Activated T-cell treated with anti-CD3 and anti-CD28 coated beads, Interleukin-2, amount 50 U/mL, for 1 hour (primary cell): ENCODE measurements around the gene RP2.

Experiments used
- DNase-seq: peaks from one replicate; pipeline ENCODE4 v3.0.0-alpha.2; 2020

RP2 gene

DNA sequence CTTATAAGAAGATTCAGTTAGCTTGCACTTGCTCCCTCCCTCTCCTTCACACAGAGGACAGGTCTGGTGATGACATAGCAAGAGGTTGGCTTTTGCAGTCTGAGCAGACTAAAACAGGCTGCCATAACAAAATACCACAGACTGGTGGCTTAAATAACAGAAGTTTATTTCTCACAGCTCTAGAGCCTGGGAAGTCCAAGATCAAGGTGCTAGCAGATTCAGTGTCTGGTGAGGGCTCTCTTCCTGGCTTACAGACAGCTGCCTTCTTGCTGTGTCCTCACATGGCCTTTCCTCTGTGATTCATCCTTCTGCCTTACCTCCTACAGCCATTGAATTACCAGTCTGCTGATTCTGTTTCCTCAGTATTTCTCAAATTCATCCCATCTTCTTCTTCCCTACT, 13.1 kb downstream of the RP2 start:
- DNase-seq, result no peak

DNA sequence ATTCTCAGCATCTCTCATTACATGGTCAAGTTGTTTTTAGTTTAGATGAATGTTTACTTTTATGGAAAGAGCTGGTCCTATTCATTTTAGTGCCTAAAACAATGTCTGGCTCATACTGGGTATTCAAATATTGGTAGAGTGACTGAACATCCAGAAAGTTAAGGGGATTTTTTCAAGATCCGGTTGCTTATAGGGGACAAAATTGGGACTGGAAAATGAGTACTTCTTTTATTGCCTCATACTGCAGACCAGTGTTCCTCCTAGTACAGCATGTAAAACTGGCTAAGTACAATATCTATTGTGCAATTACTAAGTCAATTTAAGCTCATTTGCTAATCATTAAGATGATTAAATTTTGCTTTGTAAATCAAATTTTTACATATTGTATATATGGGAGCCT, 13.9 kb downstream of the RP2 start:
- no peak for DNase-seq

DNA sequence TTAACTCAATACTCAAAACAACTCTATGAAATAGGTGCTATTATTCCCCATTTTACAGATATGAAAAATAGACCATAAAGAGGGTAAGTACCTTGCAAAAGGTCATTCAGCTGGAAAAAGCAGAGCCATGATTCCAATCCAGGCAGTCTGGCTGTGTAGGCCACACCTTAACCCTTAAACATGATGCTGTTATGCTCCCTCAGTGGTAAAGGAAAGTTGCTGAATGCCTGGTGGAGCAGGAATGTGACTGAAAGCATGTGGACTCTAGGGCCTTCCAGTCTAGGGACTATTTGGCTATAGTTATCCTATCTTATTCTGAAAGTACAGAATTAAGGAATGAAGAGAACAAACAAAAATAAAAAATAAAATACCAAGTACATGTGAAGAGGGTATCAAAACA, 19.6 kb downstream of the RP2 start:
- DNase-seq, result no peak

DNA sequence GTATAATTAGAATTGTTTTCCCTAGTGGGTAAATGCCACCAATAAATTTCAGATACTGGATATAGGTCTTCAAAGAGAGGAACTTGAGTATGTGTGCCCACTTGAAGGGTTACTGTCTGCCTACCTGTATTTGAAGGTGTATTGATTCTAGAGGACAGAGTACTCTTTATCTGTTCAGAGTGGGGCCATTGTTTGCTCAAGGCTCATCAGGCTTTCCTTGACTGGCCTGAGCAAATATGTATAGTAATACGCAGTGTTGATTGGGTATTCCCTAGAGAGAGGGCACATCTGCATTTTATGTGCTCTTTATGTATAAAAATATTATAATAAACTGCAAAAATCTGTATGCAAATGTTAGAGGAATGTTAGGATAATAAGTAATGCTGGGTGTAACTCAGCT, 23.7 kb downstream of the RP2 start:
- DNase-seq, result no peak

DNA sequence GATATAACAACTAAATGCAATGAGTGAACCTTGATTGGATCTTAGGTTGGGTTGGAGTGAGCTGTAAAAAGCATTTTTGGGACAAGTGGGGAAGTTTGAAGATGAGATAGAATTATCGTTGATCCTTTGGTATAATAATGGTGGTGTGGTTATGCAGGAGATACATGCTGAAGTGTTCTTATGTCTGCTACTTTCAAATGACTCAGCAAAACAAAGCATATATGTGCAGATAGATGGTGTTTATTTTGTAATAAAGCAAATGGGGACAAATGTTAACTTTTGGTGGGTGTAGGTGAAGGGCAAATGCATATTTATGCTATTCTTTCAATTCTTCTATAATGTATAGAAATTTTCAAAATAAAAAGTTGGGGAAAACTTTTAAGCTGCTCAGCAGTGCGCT, 26.2 kb downstream of the RP2 start:
- DNase-seq, result no peak

DNA sequence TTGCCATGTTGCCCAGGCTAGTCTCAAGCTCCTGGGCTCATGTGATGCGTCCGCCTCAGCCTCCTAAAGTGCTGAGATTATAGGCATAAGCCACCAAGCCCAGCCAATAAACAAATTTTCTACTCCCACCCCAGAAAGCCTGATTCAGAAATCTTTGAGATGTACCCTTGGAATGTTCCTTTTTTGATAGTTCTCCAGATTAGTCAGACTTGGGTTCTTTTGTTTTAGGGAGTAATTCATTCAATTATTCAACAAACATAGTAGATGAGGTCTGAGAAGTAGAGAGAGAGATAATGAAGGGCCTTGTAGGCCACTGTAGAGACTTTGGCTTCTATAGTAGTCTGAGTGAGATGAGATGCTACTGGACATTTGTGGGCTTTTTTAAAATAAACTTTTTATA, 27.8 kb downstream of the RP2 start:
- no peak for DNase-seq

DNA sequence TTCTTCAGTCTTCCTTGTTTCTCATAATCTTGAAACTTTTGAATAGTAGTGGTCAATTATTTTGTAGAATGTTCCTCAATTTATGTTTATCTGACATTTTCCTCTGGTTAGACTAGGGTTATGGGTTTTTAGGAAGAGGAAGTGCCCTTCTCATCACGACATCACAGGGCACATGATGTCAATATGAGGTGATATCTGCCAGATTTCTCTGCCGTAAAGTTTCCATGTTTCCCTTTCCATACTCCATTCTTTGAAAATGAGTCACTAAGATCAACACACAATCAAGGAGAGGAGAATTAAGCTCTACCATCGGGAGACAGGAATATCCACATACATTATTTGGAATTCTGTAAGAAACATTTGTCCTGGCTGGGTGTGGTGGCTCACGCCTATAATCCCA, 28.4 kb downstream of the RP2 start:
- no peak for DNase-seq

DNA sequence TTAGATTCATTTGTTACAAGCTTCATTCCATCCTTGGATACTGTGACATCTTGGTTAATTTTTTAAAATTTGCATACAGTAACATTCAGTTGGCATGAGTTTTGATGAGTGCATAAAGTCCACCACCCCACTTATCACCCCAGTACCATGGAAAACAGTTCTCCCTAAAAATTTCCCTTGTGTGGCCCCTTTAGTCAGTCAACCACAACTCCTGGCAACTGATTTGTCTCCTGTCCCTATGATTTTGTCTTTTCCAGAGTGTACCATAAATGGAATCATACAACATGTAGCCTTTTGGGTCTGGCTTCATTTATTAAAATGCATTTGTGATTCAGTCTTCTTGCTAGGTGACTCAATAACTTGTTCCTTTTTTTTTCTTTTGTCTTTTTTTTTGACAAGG, 29.9 kb downstream of the RP2 start:
- DNase-seq, result no peak

DNA sequence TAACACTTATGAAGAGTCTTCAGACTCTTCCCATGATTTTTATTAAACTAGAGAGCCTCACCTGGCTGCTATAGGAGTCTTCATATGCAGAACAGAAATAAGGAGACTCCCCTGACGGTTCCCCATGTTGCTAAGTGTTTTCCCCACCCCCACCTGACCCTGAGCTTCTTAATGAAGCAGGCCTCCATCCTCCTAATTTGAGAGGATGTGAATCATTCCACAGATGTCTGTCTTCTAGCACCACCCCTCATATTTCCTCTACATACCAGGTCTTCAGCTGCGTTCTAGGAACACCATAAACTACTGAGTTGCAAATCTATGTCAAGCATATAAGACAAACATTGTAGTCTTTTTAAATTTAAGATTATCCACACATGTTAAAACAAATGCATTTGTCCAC, 36.9 kb downstream of the RP2 start:
- DNase-seq, result no peak

DNA sequence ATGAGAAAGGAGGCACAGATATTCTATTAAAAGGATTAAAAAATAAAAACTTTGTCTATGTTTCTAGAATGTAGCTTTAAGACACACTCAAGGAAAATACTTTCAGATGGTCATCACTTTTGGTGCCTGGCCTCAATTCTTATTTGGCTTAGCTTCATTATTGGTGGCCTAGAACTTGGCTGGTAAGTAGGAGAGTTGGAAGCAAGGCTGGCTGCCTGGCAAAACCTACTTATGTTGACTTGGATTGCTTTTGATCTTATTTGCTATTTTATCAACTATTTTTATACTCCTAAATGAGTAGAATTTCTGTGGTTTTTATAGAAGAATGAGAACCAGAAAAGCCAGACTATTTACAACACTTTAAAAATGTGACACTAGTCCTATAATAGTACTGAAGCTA, 40.1 kb downstream of the RP2 start:
- no peak for DNase-seq

DNA sequence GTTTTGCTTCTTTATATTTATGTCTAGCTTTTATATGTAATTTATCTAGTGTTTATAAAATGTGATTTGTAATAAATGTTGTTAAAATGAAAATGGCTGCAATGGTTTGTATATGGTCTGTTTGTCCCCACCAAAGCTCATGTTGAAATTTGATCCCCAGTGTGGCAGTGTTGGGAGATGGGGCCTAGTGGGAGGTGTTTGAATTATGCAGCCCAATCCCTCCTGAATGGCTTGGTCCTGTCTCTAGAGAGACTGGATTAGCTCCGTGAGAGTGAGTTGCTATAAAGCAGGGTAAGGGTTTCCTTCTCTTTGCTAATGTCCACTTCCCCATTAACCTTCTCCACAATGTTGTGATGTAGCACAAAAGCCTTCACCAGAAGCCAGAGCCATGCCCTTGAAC, 45.4 kb downstream of the RP2 start:
- DNase-seq, result no peak

DNA sequence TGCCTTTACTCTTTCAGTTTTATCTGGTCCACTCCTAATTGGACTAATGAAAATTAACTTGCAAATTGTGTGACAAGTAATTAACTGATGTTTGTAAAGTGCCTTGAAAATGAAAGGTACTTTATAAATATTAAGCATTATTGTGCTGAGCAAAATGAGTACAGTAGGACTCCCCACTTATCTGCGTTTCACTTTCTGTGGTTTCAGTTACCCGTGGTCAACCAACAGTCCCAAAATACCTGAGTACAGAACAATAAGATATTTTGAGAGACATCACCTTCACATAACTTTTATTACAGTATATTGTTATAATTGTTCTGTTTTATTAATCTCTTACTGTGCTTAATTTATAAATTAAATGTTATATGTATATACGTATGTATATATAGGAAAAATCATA, 48.0 kb downstream of the RP2 start:
- DNase-seq, result no peak

DNA sequence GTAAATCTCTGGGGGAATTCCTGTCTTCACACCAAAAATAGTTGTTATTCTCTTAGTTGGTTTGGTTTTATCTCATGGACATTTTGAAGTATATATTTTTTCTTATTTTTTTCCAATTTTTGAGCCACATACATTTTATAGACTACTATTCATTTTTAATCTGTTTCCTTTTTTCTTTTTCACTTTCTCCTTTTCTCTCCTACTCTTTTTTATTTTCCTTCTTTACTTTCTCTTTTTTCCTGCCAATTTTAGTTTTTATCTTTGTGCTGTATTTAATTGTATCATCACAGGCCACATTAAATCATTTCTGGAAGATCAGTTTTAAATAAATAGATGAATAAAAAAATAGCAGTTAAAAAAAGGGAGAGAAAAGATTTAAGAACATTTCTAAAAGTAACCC, 61.4 kb downstream of the RP2 start:
- no peak for DNase-seq

DNA sequence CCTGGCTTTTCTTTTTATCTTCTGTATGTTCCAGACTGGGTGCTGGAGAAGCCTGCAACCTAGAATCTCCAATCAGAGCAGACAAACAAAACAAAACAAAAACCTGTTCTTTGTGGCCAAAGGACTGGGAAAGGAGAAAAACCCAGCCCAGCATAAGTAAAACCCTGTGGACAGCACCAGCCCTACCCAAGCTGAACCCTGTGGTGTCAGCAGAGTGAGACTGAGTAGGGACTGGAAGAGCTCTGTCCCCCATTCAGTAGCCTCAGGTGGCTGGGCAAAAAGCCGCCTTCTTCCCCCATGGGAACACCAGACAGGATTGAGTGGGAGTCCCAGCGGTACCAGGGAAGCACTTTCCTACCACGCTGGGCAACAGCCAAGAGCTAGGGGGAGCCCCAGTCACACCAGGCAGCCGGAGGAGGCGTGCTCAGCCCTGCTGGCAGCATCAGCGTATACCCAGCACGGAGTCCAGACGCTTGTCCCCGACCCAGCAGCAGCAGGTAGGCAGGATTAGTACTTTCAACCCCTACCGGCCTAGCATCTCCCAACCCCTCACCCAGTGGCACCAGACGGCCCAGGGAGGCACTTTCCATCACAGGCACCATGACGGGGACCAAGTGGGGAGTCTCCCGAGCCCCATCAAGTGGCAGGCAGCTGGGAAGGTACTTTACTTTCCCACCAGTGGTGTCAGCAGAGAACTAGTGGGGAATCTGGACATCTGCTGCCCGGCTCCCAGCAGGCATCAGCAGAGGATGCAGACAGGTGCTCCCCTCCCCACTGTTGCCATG, 66.8 kb downstream of the RP2 start:
- peak; percentile 53 for DNase-seq

DNA sequence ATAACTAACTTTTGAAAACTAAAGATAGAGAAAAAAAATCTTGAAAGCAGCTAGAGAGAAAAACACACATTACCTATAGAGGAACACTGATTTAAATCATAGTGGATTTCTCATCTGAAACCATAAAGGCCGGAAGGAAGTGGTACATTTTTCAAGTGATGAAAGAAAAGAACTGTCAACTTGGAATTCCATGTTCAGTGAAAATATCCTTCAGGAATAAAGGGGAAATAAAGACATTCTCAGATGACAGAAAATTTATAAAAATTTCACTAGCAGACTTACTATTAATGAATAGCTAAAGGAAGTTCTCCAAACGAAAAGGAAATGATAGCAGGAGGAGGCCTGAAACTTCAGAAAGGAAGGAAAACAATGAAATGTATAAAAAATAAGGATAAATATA, 67.8 kb downstream of the RP2 start:
- no peak for DNase-seq

DNA sequence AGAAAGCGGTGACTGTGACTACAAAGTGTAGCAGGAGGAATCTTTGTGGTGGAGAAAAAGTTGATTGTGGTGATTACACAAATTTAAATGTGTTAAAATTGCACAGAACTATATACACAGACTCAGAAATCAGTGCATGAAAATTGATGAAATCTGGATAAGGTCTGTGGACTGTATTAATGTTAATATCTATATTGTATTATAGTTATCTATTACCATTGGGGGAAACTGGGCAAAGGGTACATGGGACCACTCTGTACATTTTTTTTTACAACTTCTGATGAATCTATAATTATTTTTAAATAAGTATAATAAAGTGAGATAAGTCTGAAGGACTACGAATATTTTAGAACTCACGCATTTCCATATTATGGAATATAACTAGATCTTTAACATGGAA, 73.6 kb downstream of the RP2 start:
- DNase-seq, result no peak

DNA sequence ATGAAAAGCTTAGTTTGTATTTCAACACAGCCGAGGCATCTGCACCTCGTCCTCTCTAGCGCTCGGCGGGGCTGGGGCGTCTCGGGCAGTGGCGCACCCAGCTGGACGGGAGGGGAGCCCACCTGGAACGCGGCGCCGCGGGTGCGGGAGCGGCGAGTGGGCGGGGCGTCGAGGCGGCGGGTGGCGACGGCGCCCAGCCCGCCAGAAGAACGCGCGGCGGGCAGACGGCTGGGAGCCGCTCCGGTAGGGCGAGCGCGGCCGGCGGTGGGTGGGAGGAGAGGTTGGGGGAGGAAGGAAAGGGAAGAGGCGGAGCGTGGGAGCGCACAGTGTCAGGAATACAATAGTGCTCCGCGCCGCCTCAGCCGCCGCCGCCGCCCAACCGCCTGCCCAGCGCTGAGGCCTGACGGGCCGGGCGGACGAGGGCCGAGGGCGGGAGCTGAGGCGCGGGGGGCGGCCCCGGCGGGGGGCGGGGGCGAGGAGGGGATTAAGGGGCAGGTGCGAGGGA, 75.3 kb downstream of the RP2 start, which contains the start of gene JADE3:
Gene JADE3, plus strand, starts transcription at position 324 of the 505 bp plus-strand sequence. CDS start 72,474 bp downstream, outside the sequence.
- peak; percentile 43 for DNase-seq

DNA sequence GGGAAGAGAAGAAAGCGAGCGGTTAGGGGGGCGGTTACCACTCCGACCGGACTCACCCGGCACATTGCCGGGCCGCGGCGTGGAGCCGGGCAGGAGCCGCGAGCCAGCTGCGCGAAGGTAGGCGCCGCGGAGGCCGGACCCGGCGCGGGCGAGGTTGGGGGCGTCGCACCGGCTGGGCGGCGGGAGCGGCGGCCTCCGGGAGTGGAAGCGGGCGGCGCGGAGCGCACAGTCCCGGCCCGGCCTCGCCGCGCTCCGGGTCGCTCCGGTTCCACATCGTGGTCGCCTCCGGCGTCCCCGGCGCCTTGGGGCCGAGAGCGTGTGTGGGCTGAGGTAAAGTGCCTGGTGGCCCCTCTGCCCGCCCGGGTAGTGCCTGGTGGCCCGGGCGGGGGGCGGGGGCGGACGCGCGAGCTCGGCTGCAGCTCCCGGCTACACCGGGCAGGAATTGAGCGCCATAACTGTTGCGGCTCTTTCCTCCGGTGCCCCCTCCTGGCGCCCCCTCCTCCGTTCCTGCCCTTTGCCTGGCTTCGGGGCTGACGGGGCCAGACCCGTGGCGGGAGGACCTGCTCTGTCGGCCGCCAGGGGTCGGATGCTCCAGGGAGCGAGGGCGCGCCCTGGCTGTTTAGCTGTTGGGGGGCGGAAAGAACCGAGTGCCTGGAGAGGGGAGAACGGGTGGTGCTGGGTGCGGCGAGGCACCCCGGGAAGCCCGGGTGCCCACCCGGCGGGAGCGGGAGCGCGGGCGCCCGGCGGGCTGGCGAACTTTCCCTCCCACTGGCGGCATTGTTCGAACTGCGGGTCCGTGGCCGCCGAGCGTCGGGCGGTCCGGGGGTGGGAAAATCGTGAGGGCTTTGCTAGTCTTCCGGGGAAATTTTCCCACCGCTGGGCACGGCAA, 76.0 kb downstream of the RP2 start:
- peak; percentile 45 for DNase-seq

DNA sequence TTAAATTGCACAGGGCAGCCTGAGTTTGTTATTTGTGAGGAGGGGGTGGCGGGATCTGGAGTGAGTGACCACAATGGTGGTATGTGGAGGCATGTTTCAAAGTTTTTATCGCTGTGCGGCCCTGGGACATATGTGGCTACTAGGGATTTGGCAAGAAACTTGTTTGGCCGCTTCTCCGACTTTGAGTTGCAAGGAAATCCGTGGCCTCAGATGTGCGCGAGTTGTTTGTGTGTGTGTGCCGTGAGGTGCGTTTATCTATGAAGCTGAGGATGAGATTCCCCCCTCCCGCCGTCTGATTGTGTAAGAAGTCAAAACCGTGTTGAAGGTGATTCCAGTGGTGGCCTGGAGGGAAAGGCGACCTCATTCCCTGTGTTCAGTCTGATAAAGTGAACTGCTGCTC, 76.8 kb downstream of the RP2 start:
- no peak for DNase-seq

DNA sequence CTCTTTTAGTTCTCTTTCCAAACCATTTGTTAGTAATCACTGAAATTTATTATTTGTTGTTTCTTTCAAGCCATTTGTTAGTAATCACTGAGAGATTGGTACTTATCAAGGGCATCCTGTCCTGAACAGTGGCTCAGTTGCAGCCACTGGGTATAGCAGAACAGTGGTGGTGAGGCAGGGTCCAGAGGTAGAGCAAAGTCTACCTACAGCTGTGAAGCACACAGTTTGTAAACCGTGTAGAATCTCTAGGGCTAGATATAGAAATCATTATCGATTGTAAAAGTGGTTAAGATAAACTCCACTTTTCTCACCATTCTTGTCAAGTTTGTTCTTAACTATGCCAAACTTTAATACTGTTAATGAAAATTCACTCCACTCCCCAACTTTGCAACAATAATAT, 79.4 kb downstream of the RP2 start:
- DNase-seq, result no peak

DNA sequence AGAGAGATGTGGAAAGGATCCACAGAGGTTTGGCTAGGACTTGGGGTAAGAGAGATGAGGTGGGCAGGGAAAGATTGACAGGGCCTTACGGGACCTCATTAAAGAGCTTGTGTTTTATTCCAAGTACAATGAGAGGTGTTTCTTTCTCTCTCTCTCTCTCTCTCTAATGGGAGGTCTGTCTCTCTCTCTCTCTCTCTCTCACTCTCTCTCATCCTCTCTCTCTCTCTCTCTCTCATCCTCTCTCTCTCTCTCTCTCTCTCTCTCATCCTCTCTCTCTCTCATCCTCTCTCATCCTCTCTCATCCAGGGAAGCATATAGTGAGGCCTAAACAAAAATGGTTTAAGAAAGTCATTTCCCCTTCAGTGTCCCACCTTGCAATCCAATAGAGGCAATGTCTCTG, 80.8 kb downstream of the RP2 start:
- no peak for DNase-seq

DNA sequence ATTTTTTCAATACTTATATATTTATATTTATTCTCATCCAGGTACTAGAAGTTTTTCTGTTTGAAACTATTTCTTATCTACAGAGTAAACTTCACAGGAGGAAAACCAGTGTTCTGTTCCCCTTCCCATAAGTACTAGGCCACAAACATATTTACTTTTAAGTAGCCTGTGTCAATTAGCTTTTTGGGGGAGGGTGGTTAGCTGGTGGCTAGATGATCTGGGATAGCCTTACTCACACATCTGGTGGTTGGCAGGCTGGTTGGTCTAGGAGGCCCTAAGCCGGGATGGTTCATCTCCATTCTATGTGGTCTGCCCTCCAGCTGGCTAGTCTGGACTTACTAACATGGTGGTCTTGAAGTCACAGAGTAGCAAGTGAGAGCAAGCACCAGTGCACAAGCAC, 81.6 kb downstream of the RP2 start:
- no peak for DNase-seq

DNA sequence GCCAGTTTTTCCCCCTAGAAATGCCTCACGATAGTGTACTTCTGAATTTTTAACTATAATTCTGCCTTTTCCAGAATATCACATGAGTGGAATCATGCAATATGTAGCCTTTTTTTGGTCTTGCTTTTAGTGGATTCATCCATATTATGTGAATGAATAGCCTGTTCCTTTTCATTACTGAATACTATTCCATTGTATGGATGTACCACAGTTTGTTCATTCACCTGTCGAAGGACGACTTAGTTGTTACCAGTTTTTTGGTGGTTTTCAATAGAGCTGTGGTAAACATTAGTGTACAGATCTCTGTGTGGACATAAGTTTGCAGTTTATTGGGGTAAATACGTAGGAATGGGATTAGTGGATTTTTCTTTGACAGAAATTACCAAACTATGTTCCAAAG, 83.4 kb downstream of the RP2 start:
- no peak for DNase-seq

DNA sequence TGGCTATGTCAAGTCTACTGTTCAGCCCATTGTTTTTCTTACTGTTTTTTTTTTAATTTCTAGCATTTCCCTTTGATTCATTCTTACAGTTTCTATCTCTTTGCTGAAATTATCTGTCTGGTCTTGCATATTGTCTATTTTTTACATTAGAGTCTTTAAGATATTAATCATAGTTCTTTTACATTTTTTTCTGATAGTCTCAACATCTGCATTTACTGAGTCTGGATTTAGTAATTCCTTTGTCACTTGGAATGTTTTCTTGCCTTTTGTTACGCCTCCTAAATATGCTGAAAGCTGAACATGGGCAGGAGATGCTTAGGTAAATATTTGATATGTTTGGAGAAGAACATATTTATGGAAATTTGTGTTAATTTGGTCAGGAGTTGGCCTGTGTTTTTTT, 85.8 kb downstream of the RP2 start:
- DNase-seq, result no peak
